Right lobe of liver (tissue), 6 donors: ENCODE measurements around the gene TMCC2. TPM values are rescaled to one million over a fixed set of nuclear protein-coding genes. Genes with fewer than 3 reads are reported as not detected.

Source experiments
- ATAC-seq, 4 donors: fragments of 200-7000 bp; cut with Tn5 transposase; one replicate each; pipeline ENCODE4 v1.9.1; 2020; ENCODE audit warnings: mild to moderate bottlenecking in 4 of 4, moderate library complexity in 4 of 4
- DNase-seq, 3 donors: peaks; one replicate each; pipeline ENCODE4 v3.0.0-alpha.2; 2020
- H3K27ac ChIP-seq, 3 donors: fragments of 200-600 bp; one replicate each; pipeline ENCODE4 v1.8.0; 2022
- H3K27me3 ChIP-seq, 2 donors: fragments of 200-600 bp; one replicate each; pipeline ENCODE4 v1.8.0; 2022
- H3K36me3 ChIP-seq, 4 donors: fragments of 200-600 bp; sonication (generic) in 1 of 4; one replicate each; pipeline versions ENCODE4 v1.5.1 to v1.8.0; 2017 to 2022; ENCODE audit warnings: control low read depth in 1 of 4
- H3K4me1 ChIP-seq, 4 donors: fragments of 200-600 bp; sonication (generic) in 1 of 4; one replicate each; pipeline versions ENCODE4 v1.5.1 to v1.8.0; 2017 to 2022; ENCODE audit warnings: control low read depth in 1 of 4
- H3K4me3 ChIP-seq, 3 donors: fragments of 200-600 bp; one replicate each; pipeline ENCODE4 v1.8.0; 2022
- H3K9me3 ChIP-seq, 4 donors: fragments of 200-600 bp; sonication (generic) in 1 of 4; one replicate each; pipeline versions ENCODE4 v1.5.1 to v1.8.0; 2017 to 2022; ENCODE audit warnings: control low read depth in 1 of 4
- CTCF ChIP-seq, 4 donors: fragments of 200-600 bp in 3 of 4; fragments of 450-650 bp in 1 of 4; IDR thresholded peaks; one replicate each; pipeline versions ENCODE4 v1.5.1 to v1.8.0; 2016 to 2022; ENCODE audit warnings: antibody characterized with exemption in 4 of 4, mild to moderate bottlenecking in 2 of 4
- POLR2A ChIP-seq: fragments of 450-650 bp; IDR thresholded peaks from one replicate; pipeline ENCODE4 v1.6.1; 2017; ENCODE audit warnings: antibody characterized with exemption, mild to moderate bottlenecking
- WGBS: methylation state at CpG from one replicate; pipeline ENCODE4 v1.1.6; 2018; ENCODE audit warnings: low coverage, low lambda C conversion rate; ENCODE audit not compliant: insufficient coverage; ENCODE audit errors: missing lambda C conversion rate; 5-methylcytosine and 5-hydroxymethylcytosine counted together
- intact Hi-C, 2 donors: fragments of 100-400 bp; cut with DNase I; formaldehyde crosslinking; loops; one replicate each; pipeline versions ENCODE4 v1.11.2 to v1.14.1; 2022
- total RNA-seq, 6 experiments: library from RNA; depleted of rRNA in 2 of 6; stranded (reverse); fragments of >200 nt in 2 of 6; fragmentation: NEBNext Ultra II Directional in 3 of 6; extraction: Animal tissue kit (Norgen Biotek cat#: 25700) in 3 of 6; gene quantifications; one replicate each; pipeline versions ENCODE4 v1.1.0 to v1.2.4, GENCODE V29; 2016 to 2023
- donor health status: DM: no; HTN: yes; CAD: no.
- donor health status: DM: no; HTN: no; CAD: no.
- donor health status: DM: no; HTN: no; CAD: no.
- donor health status: DM: no; HTN: yes; CAD: no.
- donor health status: DM: no; HTN: yes; CAD: no.

The TMCC2 gene
- total RNA-seq, 6 experiments from 2014 or later, result 0.14 to 5.9 (median 0.30) TPM

- no peak overlapping the region for H3K4me3 ChIP-seq
- DNase-seq, result no peak
- H3K36me3 ChIP-seq, result peaks cover 6 to 50% (median 17%) of the 10 kb centered on the region in 4 donors
- H3K4me1 ChIP-seq, result peaks cover 0 to 33% (median 0%) of the 10 kb centered on the region in 4 donors
- no peaks in the 10 kb centered on the region for H3K9me3 ChIP-seq
- H3K27ac ChIP-seq, result no peak overlapping the region
- intact Hi-C loops, result no loop called here
- no CpG with 5 or more reads among the region's 1 CpG for WGBS
- no peak for ATAC-seq
- H3K27me3 ChIP-seq, result no peaks in the 10 kb centered on the region
- no peak for TF ChIP-seq POLR2A
- TF ChIP-seq CTCF (IDR thresholded peaks at IDR 0.05), result no peak
Measured at GRCh38 chr1:205304695-205305070, 76.9 kb downstream of the TMCC2 start.

GRCh38 chr1:205306929-205307566 is 79.3 kb downstream of the TMCC2 start:
- peak in 1 of 3 donors; percentile 77 for DNase-seq
- ATAC-seq, result peak; percentile 55 to 79 (median 69)
- H3K9me3 ChIP-seq, result no peaks in the 10 kb centered on the region
- H3K27me3 ChIP-seq, result no peaks in the 10 kb centered on the region
- intact Hi-C loops, result no loop called here
- TF ChIP-seq CTCF (IDR thresholded peaks at IDR 0.05) (no peak), POLR2A (no peak)
- peak overlapping the region in 1 of 3 donors; percentile 59 for H3K27ac ChIP-seq
- no peak overlapping the region for H3K4me3 ChIP-seq
- peaks cover 6 to 65% (median 21%) of the 10 kb centered on the region in 4 donors for H3K36me3 ChIP-seq
- WGBS, result 100% methylated on average over 1 of the region's 7 CpGs
- H3K4me1 ChIP-seq, result peaks cover 0 to 44% (median 0%) of the 10 kb centered on the region in 4 donors

- ATAC-seq, result peak in 3 of 4 donors; percentile 4 to 58 (median 45)
- WGBS, result 40% methylated on average over 1 of the region's 1 CpG
- Histone ChIP-seq H3K27me3 (no peaks in the 10 kb centered on the region), H3K4me1 (peaks cover 0 to 57% (median 0%) of the 10 kb centered on the region in 4 donors), H3K4me3 (no peak overlapping the region), H3K36me3 (peaks cover 0 to 44% (median 14%) of the 10 kb centered on the region in 4 donors), H3K9me3 (no peaks in the 10 kb centered on the region), H3K27ac (no peak overlapping the region)
- peak in 1 of 3 donors; percentile 46 for DNase-seq
- intact Hi-C loops, result loop anchor here in 1 of 2 donors (5.0 kb wide), 1 partner anchor 32 kb away; no protein-coding TSS in a partner anchor
- no peak for TF ChIP-seq CTCF (IDR thresholded peaks at IDR 0.05)
- TF ChIP-seq POLR2A, result no peak
Measured at GRCh38 chr1:205309741-205310140, 82.0 kb downstream of the TMCC2 start.

GRCh38 chr1:205310976-205311704 is 83.4 kb downstream of the TMCC2 start:
- no peak for DNase-seq
- Histone ChIP-seq H3K9me3 (no peaks in the 10 kb centered on the region), H3K4me3 (no peak overlapping the region), H3K27ac (no peak overlapping the region), H3K36me3 (peaks cover 0 to 30% (median 14%) of the 10 kb centered on the region in 4 donors), H3K27me3 (no peaks in the 10 kb centered on the region), H3K4me1 (peaks cover 0 to 71% (median 6%) of the 10 kb centered on the region in 4 donors)
- TF ChIP-seq CTCF (IDR thresholded peaks at IDR 0.05) (no peak), POLR2A (no peak)
- ATAC-seq, result no peak
- intact Hi-C loops, result loop anchor here in 1 of 2 donors (5.0 kb wide), 1 partner anchor 34 kb away; no protein-coding TSS in a partner anchor
- WGBS, result 86% methylated on average over 7 of the region's 8 CpGs
